Choroid plexus epithelial cell (primary cell): Measurements from ENCODE around the gene DCTN5.

Experiments used
- DNase-seq: peaks from one replicate; pipeline ENCODE4 v3.0.0-alpha.2; 2010; ENCODE audit warnings: low read depth
- H3K4me3 ChIP-seq: 2 replicates; pipeline ENCODE4 v1.5.1; 2011; ENCODE audit warnings: low read depth, mild to moderate bottlenecking, control low read depth, low read length, moderate library complexity
- TF ChIP-seq, protein P1 (sequence below): conservative IDR thresholded peaks from 2 replicates; pipeline ENCODE4 v1.5.1; 2011; ENCODE audit warnings: low read depth, mild to moderate bottlenecking, control low read depth, inconsistent platforms, low read length, moderate library complexity

The DCTN5 gene

DNA sequence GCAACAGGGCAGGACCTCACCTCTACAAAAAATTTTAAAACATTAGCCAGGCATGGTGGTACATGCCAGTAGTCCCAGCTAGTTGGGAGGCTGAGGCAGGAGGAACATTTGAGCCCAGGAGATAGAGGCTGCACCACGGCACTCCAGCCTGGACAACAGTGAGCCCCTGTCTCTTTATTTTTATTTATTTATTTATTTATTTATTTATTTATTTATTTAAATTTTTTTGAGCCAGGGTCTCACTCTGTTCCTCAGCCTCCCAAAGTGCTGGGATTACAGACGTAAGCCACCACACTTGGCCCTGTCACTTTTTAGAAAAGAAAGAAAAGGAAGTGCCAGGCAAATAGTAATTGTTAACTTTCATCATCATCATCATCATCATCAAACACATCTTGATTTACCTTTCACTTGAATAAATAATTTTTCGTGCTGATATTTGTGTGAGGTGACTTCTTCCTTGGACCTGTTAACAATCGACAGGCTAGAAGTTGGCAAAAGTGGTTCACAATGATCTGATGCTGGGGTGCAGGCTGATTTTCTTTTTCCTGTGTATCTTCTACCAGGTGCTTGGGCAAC, 6.7 kb upstream of the DCTN5 start:
- TF ChIP-seq, protein P1, sequence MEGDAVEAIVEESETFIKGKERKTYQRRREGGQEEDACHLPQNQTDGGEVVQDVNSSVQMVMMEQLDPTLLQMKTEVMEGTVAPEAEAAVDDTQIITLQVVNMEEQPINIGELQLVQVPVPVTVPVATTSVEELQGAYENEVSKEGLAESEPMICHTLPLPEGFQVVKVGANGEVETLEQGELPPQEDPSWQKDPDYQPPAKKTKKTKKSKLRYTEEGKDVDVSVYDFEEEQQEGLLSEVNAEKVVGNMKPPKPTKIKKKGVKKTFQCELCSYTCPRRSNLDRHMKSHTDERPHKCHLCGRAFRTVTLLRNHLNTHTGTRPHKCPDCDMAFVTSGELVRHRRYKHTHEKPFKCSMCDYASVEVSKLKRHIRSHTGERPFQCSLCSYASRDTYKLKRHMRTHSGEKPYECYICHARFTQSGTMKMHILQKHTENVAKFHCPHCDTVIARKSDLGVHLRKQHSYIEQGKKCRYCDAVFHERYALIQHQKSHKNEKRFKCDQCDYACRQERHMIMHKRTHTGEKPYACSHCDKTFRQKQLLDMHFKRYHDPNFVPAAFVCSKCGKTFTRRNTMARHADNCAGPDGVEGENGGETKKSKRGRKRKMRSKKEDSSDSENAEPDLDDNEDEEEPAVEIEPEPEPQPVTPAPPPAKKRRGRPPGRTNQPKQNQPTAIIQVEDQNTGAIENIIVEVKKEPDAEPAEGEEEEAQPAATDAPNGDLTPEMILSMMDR = no peak
- no peak overlapping the region for H3K4me3 ChIP-seq
- DNase-seq = no peak

DNA sequence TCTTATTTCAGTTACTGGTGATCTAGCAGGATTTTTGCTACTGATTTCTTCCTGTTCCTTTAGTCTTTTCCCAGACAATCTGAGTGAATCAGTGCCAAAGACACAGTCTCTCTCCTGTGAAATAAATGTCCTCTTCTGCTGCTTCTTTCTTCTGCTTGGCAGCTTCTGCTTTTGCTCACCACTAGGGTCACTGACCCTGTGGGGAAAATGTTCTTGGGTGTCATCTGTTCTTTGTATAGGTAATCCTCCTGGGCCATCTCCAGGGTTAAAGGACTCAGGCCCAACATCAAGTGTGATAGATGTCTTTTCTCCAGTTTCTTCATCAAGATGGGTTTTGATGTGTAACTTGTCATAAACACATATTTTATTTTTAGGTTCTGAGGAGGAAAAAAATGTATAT, 5.3 kb upstream of the DCTN5 start:
- TF ChIP-seq, protein P1 = no peak
- H3K4me3 ChIP-seq = no peak overlapping the region
- no peak for DNase-seq

DNA sequence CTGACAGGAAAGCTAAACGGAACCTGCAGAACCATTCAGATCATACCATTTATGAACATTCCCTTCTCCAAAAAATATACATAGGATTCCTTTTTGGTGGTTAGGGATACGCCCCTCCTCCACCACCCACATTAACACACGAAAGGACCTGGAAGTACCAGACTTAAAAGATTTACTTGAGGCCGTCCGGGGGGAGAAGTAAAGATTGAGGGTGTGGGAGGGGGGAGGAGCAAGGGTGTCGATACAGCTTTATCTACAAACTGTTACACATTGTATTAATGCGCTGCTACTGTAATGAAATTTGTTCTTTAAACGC, 693 bp upstream of the DCTN5 start:
- TF ChIP-seq, protein P1 = no peak
- H3K4me3 ChIP-seq = peak overlapping the region; percentile 80
- peak; percentile 6 for DNase-seq

DNA sequence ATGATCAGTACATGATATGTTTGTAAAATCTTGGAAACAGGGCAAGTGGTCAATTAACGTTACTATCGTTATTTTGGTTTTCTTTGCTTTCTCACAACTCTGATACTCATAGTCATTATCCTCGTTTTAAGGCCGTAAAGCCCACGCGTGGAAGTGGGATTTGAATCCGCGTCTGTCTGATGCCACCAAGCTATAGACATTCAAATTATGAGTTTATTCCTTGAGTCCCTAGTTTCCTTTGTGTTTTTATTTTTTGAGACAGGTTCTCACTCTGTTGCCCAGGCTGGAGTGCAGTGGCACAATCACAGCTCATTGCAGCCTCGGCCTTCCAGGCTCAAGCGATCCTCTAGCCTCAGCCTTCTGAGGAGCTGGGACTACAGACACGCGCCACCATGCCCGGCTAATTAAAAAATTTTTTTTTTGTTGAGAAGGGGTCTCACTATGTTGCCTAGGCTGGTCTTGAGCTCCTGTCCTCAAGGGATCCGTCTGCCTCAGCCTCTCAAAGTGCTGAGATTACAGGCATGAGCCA, 1.0 kb downstream of the DCTN5 start:
- peak overlapping the region; percentile 80 for H3K4me3 ChIP-seq
- TF ChIP-seq, protein P1 = no peak
- DNase-seq = no peak

DNA sequence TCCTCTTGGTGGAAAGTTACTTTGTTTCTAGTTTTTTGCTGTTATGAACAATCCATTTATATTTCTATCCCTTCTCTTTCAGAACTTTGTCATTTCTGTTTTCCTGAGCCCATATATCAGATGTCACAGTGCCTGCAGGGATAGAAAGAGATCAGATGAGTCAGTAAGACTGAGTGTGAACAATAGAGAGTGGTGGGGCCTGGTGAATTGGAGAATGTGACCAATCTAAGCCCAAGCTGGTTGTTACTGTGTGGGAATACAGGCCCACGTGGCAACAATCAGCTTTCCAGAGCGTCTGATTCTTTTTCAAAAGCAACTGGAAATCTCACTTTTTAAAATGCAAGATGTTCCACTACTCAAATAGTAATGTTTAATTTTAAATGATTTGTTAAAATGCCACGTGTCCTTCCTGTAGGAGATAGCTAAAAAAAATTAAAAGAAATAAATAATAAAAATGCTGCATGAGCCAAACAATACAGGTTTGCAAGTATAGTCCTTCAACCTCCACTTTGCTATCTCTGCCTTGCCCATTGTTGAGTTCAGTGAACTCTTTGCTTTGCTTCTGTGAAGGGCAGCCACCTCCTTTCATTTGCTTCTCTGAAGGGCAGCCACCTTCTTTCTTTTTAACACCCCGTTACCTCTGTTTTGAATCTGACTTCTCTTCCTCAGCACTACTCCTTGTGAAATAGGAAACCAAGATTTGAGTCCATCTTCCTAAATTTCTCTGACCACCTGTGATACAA, 9.6 kb downstream of the DCTN5 start:
- TF ChIP-seq, protein P1 = no peak
- no peak for DNase-seq
- H3K4me3 ChIP-seq = no peak overlapping the region

DNA sequence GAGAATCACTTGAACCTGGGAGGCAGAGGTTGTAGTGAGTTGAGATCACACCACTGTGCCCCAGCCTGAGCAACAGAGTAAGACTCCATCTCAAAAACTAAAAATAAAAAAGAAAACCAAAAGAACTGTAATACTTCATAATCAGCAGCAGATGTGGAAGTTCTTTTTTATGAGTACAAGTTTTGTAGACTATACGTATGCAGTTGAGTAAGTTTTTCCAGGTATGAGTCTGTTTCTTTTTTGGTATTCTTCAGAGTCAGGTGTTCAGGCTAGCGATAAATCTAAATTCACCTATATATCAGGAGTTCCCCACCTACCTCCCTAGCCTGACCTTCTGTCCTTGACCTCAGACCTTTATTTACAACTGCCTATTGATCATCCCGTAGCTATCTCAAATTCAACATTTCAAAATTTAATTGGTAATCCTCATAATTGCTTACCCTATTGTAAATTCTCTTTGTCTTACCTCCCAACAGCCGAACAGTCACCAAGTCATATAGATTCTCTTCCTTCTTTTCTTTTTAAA, 10.7 kb downstream of the DCTN5 start:
- no peak overlapping the region for H3K4me3 ChIP-seq
- TF ChIP-seq, protein P1 = no peak
- no peak for DNase-seq
